HCT116 (cell line): ENCODE measurements around the gene VRTN. TPM values are rescaled to one million over a fixed set of nuclear protein-coding genes. Genes with fewer than 3 reads are reported as not detected.

Source experiments
- ATAC-seq: fragments of 200-7000 bp; cut with Tn5 transposase; 2 replicates; pipeline ENCODE4 v1.9.1; 2020; ENCODE audit warnings: mild to moderate bottlenecking, moderate library complexity
- BruUV-seq: library from RNA; stranded (reverse); fragments of 400-500 nt; replicated peaks from 2 replicates; lab custom pipeline; 2021; lab: Mats Ljungman, UMichigan
- CTCF ChIA-PET: fragments of 300-600 bp; sonication (Branson Sonifier 250); formaldehyde crosslinking; loops from one replicate; lab custom pipeline; 2021; ENCODE audit warnings: antibody characterized with exemption; lab: Charles Lee
- POLR2A ChIA-PET: fragments of 300-600, 350-600 bp; sonication (Branson Sonifier 250); formaldehyde crosslinking; loops from one replicate; lab custom pipeline; 2021; ENCODE audit warnings: antibody characterized with exemption; lab: Charles Lee
- RAD21 ChIA-PET, 2 experiments: fragments of 300-600 bp; sonication (Branson Sonifier 250); formaldehyde crosslinking; loops; one replicate each; lab custom pipeline; 2023; ENCODE audit warnings: low total read pairs in 2 of 2; ENCODE audit not compliant: uncharacterized antibody in 2 of 2, unreplicated experiment in 2 of 2, low non-redundant PET in 1 of 2; lab: Charles Lee
- DNase-seq: peaks from one replicate; pipeline ENCODE4 v3.0.0-alpha.2; 2010; ENCODE audit warnings: low read depth, low spot score
- H2AFZ ChIP-seq: fragments of 200-600 bp; shearing (Covaris generic), sonication (generic); 2 replicates; pipeline ENCODE4 v1.6.1; 2017; ENCODE audit warnings: low read depth, mixed run types, mixed read lengths, antibody characterized with exemption, low read length; ENCODE audit not compliant: poor library complexity, severe bottlenecking
- H3K27ac ChIP-seq: 2 replicates; pipeline ENCODE4 v1.5.1; 2012; ENCODE audit warnings: low read depth, low read length
- H3K27me3 ChIP-seq: fragments of 200-600 bp; sonication (generic); 2 replicates; pipeline ENCODE4 v1.6.1; 2016; ENCODE audit warnings: mixed run types, low read length, mixed read lengths; ENCODE audit not compliant: insufficient read depth
- H3K36me3 ChIP-seq, 2 experiments: fragments of 200-500 bp in 1 of 2; fragments of 200-600 bp in 1 of 2; sonication (Bioruptor generic) in 1 of 2; sonication (generic) in 1 of 2; 2 replicates each; pipeline versions ENCODE4 v1.5.1 to v1.6.1; 2014 to 2016; ENCODE audit warnings: low read length in 2 of 2, inconsistent platforms in 1 of 2, mixed read lengths in 1 of 2, mixed run types in 1 of 2; ENCODE audit not compliant: insufficient read depth in 2 of 2, control insufficient read depth in 1 of 2
- H3K4me1 ChIP-seq, 2 experiments: fragments of 200-600 bp in 1 of 2; sonication (generic) in 1 of 2; 2 replicates each; pipeline versions ENCODE4 v1.5.1 to v1.6.1; 2012 to 2017; ENCODE audit warnings: low read length in 2 of 2, inconsistent platforms in 1 of 2, mild to moderate bottlenecking in 1 of 2, mixed read lengths in 1 of 2, mixed run types in 1 of 2, moderate library complexity in 1 of 2; ENCODE audit not compliant: insufficient read depth in 2 of 2, control insufficient read depth in 1 of 2
- H3K4me2 ChIP-seq: fragments of 200-600 bp; sonication (generic); 2 replicates; pipeline ENCODE4 v1.6.1; 2017; ENCODE audit warnings: mixed run types, low read length, mixed read lengths
- H3K4me3 ChIP-seq, 2 experiments: fragments of 200-600 bp in 1 of 2; sonication (generic) in 1 of 2; replicated peaks in 1 of 2; 2 replicates each; pipeline ENCODE4 v1.5.1; 2011 to 2016; ENCODE audit warnings: low read length in 2 of 2, control low read depth in 1 of 2, low read depth in 1 of 2, mild to moderate bottlenecking in 1 of 2, mixed read lengths in 1 of 2, mixed run types in 1 of 2
- H3K79me2 ChIP-seq: fragments of 200-600 bp; sonication (generic); 2 replicates; pipeline ENCODE4 v1.6.1; 2017; ENCODE audit warnings: mild to moderate bottlenecking, mixed run types, low read length, moderate library complexity, mixed read lengths; ENCODE audit not compliant: insufficient read depth
- H3K9ac ChIP-seq: fragments of 200-600 bp; sonication (generic); 2 replicates; pipeline ENCODE4 v1.6.1; 2016; ENCODE audit warnings: low read length, mixed read lengths
- H3K9me2 ChIP-seq: fragments of 200-600 bp; sonication (generic), shearing (Covaris generic); 2 replicates; pipeline ENCODE4 v1.6.1; 2017; ENCODE audit warnings: mixed run types, mild to moderate bottlenecking, moderate library complexity; ENCODE audit not compliant: insufficient read depth
- H3K9me3 ChIP-seq, 2 experiments: fragments of 200-500 bp in 1 of 2; fragments of 200-600 bp in 1 of 2; sonication (Bioruptor generic) in 1 of 2; sonication (generic) in 1 of 2; 2 replicates each; pipeline ENCODE4 v1.6.1; 2014 to 2017; ENCODE audit warnings: low read length in 2 of 2, mixed read lengths in 2 of 2, inconsistent platforms in 1 of 2, low read depth in 1 of 2, mild to moderate bottlenecking in 1 of 2, mixed run types in 1 of 2, moderate library complexity in 1 of 2; ENCODE audit not compliant: control insufficient read depth in 1 of 2, insufficient read depth in 1 of 2
- H4K20me1 ChIP-seq: fragments of 200-600 bp; sonication (generic), shearing (Covaris generic); 2 replicates; pipeline ENCODE4 v1.6.1; 2017; ENCODE audit warnings: mixed run types, mild to moderate bottlenecking, moderate library complexity; ENCODE audit not compliant: insufficient read depth
- ATF3 ChIP-seq: IDR thresholded peaks from 2 replicates; pipeline ENCODE4 v1.6.1; 2012
- CBX3 ChIP-seq: IDR thresholded peaks from 2 replicates; pipeline ENCODE4 v1.6.1; 2012; ENCODE audit warnings: low read depth
- CEBPB ChIP-seq: IDR thresholded peaks from 2 replicates; pipeline ENCODE4 v1.6.1; 2012; ENCODE audit warnings: low read depth
- EGR1 ChIP-seq: IDR thresholded peaks from 2 replicates; pipeline ENCODE4 v1.6.1; 2012; ENCODE audit warnings: low read depth
- EZH2 ChIP-seq: fragments of 200-600 bp; sonication (generic); IDR thresholded peaks from 2 replicates; pipeline ENCODE4 v1.6.1; 2017; ENCODE audit warnings: antibody characterized with exemption, mixed run types
- EZH2phosphoT487 ChIP-seq: fragments of 200-600 bp; IDR thresholded peaks from 2 replicates; pipeline ENCODE4 v1.6.1; 2018; ENCODE audit warnings: antibody characterized with exemption, borderline replicate concordance
- FOSL1 ChIP-seq: IDR thresholded peaks from 2 replicates; pipeline ENCODE4 v1.6.1; 2012; ENCODE audit warnings: low read depth
- TCF7L2 ChIP-seq: IDR thresholded peaks from 2 replicates; pipeline ENCODE4 v1.7.0; 2011; ENCODE audit warnings: borderline replicate concordance, inconsistent platforms; ENCODE audit not compliant: insufficient read depth, insufficient read length; ENCODE audit errors: extremely low read depth
- YY1 ChIP-seq: IDR thresholded peaks from 2 replicates; pipeline ENCODE4 v1.6.1; 2011; ENCODE audit warnings: low read length, low read depth, moderate library complexity, mild to moderate bottlenecking; ENCODE audit not compliant: insufficient replicate concordance; ENCODE audit errors: extremely low read depth
- ZFX ChIP-seq: fragments of 450-650 bp; IDR thresholded peaks from 2 replicates; pipeline ENCODE4 v1.6.1; 2017
- ZNF274 ChIP-seq: fragments of 200-500 bp; sonication (Bioruptor generic); IDR thresholded peaks from 2 replicates; pipeline ENCODE4 v1.6.1; 2014; ENCODE audit warnings: mild to moderate bottlenecking, low read depth, low read length, inconsistent platforms
- intact Hi-C: fragments of 100-400 bp; cut with micrococcal nuclease; formaldehyde crosslinking; loops from 2 replicates; pipeline ENCODE4 v1.10.0; 2022
- total RNA-seq: library from RNA; stranded (reverse); gene quantifications from one replicate; pipeline ENCODE4 v1.2.1, GENCODE V29; 2021; ENCODE audit not compliant: unreplicated experiment
- TF ChIP-seq, protein P1 (sequence below): IDR thresholded peaks from 2 replicates; pipeline ENCODE4 v1.6.1; 2012
- TF ChIP-seq, protein P2 (sequence below): IDR thresholded peaks from 2 replicates; pipeline ENCODE4 v1.6.1; 2012; ENCODE audit warnings: low read depth

The VRTN gene
- total RNA-seq, 1 experiment from 2014 or later, result 0.10 TPM

GRCh38 chr14:74404435-74404834 is 56.2 kb downstream of the VRTN start:
- no peak for DNase-seq
- Histone ChIP-seq H3K36me3 (no peaks in the 10 kb centered on the region), H3K4me2 (no peak overlapping the region), H3K27ac (no peak overlapping the region), H3K9me2 (no peaks in the 10 kb centered on the region), H3K4me3 (no peak overlapping the region), H3K79me2 (no peaks in the 10 kb centered on the region), H3K4me1 (peaks cover 12 to 16% of the 10 kb centered on the region in 2 experiments), H4K20me1 (no peaks in the 10 kb centered on the region), H3K9me3 (no peaks in the 10 kb centered on the region), H3K27me3 (no peaks in the 10 kb centered on the region), H2AFZ (no peak overlapping the region), H3K9ac (no peak overlapping the region)
- TF ChIP-seq ZNF274 (no peak), CBX3 (no peak), CEBPB (no peak), EGR1 (no peak), ATF3 (no peak), EZH2phosphoT487 (no peak), TCF7L2 (no peak), YY1 (no peak), ZFX (no peak), FOSL1 (no peak), EZH2 (no peak)
- TF ChIP-seq, protein P1, sequence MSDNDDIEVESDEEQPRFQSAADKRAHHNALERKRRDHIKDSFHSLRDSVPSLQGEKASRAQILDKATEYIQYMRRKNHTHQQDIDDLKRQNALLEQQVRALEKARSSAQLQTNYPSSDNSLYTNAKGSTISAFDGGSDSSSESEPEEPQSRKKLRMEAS, result no peak
- TF ChIP-seq, protein P2, sequence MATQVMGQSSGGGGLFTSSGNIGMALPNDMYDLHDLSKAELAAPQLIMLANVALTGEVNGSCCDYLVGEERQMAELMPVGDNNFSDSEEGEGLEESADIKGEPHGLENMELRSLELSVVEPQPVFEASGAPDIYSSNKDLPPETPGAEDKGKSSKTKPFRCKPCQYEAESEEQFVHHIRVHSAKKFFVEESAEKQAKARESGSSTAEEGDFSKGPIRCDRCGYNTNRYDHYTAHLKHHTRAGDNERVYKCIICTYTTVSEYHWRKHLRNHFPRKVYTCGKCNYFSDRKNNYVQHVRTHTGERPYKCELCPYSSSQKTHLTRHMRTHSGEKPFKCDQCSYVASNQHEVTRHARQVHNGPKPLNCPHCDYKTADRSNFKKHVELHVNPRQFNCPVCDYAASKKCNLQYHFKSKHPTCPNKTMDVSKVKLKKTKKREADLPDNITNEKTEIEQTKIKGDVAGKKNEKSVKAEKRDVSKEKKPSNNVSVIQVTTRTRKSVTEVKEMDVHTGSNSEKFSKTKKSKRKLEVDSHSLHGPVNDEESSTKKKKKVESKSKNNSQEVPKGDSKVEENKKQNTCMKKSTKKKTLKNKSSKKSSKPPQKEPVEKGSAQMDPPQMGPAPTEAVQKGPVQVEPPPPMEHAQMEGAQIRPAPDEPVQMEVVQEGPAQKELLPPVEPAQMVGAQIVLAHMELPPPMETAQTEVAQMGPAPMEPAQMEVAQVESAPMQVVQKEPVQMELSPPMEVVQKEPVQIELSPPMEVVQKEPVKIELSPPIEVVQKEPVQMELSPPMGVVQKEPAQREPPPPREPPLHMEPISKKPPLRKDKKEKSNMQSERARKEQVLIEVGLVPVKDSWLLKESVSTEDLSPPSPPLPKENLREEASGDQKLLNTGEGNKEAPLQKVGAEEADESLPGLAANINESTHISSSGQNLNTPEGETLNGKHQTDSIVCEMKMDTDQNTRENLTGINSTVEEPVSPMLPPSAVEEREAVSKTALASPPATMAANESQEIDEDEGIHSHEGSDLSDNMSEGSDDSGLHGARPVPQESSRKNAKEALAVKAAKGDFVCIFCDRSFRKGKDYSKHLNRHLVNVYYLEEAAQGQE, result no peak
- intact Hi-C loops, result no loop called here
- POLR2A ChIA-PET, result no interaction called here
- ATAC-seq, result no peak
- CTCF ChIA-PET, result no interaction called here
- RAD21 ChIA-PET, result no interaction called here
- no TSS peak for BruUV-seq
